ENCODE measurements around the gene PPP1R9B.

Gene PPP1R9B

DNA sequence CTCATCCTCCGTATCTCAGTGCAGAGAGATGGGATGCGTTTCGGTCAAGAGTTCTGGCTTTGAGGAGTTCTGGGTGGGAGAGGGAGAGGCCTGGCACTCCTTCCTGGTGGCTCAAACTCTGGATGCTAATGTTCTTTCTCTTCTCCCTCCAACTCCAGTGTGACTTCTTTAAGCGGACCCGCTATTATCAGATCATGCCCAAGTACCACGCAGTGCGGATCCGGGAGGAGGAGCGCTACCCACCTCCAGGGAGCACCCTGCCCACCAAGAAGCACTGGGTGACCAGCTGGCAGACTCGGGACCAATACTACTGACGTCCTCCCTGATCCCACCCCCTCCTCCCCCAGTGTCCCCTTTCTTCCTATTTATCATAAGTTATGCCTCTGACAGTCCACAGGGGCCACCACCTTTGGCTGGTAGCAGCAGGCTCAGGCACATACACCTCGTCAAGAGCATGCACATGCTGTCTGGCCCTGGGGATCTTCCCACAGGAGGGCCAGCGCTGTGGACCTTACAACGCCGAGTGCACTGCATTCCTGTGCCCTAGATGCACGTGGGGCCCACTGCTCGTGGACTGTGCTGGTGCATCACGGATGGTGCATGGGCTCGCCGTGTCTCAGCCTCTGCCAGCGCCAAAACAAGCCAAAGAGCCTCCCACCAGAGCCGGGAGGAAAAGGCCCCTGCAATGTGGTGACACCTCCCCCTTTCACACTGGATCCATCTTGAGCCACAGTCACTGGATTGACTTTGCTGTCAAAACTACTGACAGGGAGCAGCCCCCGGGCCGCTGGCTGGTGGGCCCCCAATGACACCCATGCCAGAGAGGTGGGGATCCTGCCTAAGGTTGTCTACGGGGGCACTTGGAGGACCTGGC, 61.3 kb downstream of the PPP1R9B start:
- DNase-seq = no peak

DNA sequence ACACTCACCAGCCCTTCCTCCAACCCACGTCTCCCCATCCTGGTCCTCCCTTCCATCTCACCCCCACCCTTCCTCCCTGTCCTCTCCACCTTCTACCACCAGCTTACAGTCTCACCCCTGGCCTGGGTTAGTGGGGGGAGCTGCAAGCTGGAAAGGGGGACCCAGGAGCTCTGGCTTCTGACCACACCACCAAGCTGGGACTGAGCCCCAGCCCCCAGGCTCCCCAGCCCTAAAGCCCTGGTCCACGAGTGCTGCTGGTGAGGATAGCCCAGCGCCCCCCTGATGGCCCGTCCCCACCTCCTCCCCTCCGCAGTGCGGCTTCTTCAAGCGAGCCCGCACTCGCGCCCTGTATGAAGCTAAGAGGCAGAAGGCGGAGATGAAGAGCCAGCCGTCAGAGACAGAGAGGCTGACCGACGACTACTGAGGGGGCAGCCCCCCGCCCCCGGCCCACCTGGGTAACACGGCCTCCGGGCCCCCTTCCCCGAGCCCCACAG, 62.5 kb downstream of the PPP1R9B start:
- DNase-seq = no peak

DNA sequence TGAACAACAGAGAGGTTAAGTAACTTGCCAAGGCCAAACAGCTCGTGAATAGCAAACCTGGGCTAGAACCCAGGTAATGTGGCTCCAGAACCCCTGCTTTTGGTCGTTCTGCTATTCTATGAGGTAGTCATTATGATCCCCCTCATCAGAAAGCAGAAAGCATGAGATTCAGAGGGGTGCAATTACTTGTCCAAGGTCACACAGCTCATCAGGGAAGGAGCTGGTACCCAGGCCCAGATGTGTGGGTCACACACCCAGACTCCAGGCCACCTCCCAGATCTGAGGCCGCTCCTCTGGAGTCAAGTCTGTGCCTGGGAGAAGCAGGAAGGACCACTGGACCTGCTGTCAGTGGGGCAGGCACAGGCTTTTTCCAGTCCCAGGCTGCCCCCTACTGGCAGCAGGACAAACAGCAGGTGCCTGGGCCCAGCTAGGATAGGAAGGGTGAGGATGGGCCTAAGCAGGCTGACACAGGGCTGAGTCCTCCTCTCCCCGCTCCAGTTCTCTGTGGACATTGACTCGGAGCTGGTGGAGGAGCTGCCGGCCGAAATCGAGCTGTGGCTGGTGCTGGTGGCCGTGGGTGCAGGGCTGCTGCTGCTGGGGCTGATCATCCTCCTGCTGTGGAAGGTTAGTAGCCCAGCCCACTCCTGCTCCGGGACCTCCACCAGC, 63.1 kb downstream of the PPP1R9B start:
- peak; percentile 71 for DNase-seq

All from fibroblast of skin of abdomen (primary cell).